ENCODE results near the gene MCF2L2. TPM values are rescaled to one million over a fixed set of nuclear protein-coding genes. Genes with fewer than 3 reads are reported as not detected.

The MCF2L2 gene
- total and polyA plus RNA-seq, 9 of the 15 experiments (the other 6 are each of a cell fraction or from before 2014, with no cell fraction given), result 0.56 to 4.2 (median 3.0) TPM

DNA sequence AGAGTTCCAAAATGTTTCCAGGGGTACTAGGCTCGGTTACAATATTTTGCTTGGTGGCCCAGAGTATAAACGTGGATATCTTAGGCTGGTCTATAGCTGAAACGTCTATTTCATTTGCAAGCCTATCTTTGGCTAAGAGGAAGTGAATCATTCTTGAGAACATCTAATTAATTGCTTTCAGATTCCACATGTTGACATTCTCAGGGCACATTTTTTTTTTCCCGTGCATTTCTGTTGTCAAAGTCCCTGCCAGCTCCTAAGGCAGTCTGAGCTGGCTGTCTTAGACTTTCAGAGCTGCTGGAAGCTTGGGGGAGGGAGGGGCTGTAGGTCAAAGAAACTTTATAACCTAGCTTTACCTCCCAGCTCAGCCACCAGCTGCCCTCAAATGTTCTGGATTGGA lies 242.7 kb downstream of the MCF2L2 start:
- no peak overlapping the region for H2AFZ ChIP-seq (ENCODE audit: low read depth, low read length)
- in situ Hi-C loops (cut with MboI) (no loop called here), intact Hi-C loops (cut with micrococcal nuclease) (loop anchor here (5.0 kb wide), 3 partner anchors 67 to 697 kb away; partner anchors contain the start of genes B3GNT5 and PARL)
- no peak for TF ChIP-seq SP1 (CRISPR knock-in tag; IDR thresholded peaks at IDR 0.05)
- TF ChIP-seq ZNF263 (CRISPR knock-in tag; IDR thresholded peaks at IDR 0.05; ENCODE audit: borderline replicate concordance), result no peak
- TF ChIP-seq, protein P1, sequence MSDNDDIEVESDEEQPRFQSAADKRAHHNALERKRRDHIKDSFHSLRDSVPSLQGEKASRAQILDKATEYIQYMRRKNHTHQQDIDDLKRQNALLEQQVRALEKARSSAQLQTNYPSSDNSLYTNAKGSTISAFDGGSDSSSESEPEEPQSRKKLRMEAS (CRISPR knock-in tag; IDR thresholded peaks at IDR 0.05), result no peak
- TF ChIP-seq ZNF699 (CRISPR knock-in tag; IDR thresholded peaks at IDR 0.05; ENCODE audit: insufficient replicate concordance), result no peak
- TF ChIP-seq ZNF668 (CRISPR knock-in tag; IDR thresholded peaks at IDR 0.05), result no peak
- no peak for TF ChIP-seq CC2D1A (IDR thresholded peaks at IDR 0.05)
- no peak for TF ChIP-seq CBFA2T2 (conservative IDR thresholded peaks at IDR 0.05)
- TF ChIP-seq PHF8 (IDR thresholded peaks at IDR 0.05; ENCODE audit: borderline replicate concordance, low read length), result no peak
- no peak for TF ChIP-seq POLR2G (IDR thresholded peaks at IDR 0.05; ENCODE audit: low read depth, low read length)
- TF ChIP-seq, protein P2, sequence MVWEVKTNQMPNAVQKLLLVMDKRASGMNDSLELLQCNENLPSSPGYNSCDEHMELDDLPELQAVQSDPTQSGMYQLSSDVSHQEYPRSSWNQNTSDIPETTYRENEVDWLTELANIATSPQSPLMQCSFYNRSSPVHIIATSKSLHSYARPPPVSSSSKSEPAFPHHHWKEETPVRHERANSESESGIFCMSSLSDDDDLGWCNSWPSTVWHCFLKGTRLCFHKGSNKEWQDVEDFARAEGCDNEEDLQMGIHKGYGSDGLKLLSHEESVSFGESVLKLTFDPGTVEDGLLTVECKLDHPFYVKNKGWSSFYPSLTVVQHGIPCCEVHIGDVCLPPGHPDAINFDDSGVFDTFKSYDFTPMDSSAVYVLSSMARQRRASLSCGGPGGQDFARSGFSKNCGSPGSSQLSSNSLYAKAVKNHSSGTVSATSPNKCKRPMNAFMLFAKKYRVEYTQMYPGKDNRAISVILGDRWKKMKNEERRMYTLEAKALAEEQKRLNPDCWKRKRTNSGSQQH (CRISPR knock-in tag; IDR thresholded peaks at IDR 0.05), result no peak
- no peak for TF ChIP-seq SAP30 (IDR thresholded peaks at IDR 0.05; ENCODE audit: borderline replicate concordance, insufficient read depth, low read depth, low read length, poor library complexity, severe bottlenecking)
- no peak for TF ChIP-seq NFRKB (IDR thresholded peaks at IDR 0.05; ENCODE audit: low read depth)
- TF ChIP-seq PRMT5 (CRISPR knock-in tag; IDR thresholded peaks at IDR 0.05), result no peak
- TF ChIP-seq GATA2 (CRISPR knock-in tag; IDR thresholded peaks at IDR 0.05), result no peak
- ATAC-seq (no peak), DNase-seq (ENCODE audit: extremely low read depth in 1 of 4, low spot score in 3 of 4) (no peak), FAIRE-seq (no peak)
- BruUV-seq (replicated peaks), result no TSS peak
- 0 out of 5 replicates have a peak, but pooled peaks cover 2 to 6% of the 10 kb centered on the region in 2 experiments for H3K4me1 ChIP-seq (replicated peaks in 1 of 2; ENCODE audit: control insufficient read depth in 2 of 2, insufficient read depth in 2 of 2, low read length in 2 of 2)
- no peak overlapping the region for H3K4me3 ChIP-seq
- no peak overlapping the region; a peak in 1 of 4 replicates for H3K9ac ChIP-seq (ENCODE audit: insufficient read depth in 1 of 2, low read depth in 2 of 2, low read length in 2 of 2)
- H3K9me3 ChIP-seq (replicated peaks; ENCODE audit: control insufficient read depth, insufficient read depth, low read depth, low read length), result no peaks in the 10 kb centered on the region
- H3K36me3 ChIP-seq (ENCODE audit: control insufficient read depth, insufficient read depth, low read length), result no peaks in the 10 kb centered on the region
- peaks cover 0 to 6% of the 10 kb centered on the region in 2 experiments; a peak in 2 of 5 replicates for H3K27me3 ChIP-seq (ENCODE audit: control insufficient read depth in 2 of 2, insufficient read depth in 2 of 2, low read length in 2 of 2)
- no peaks in the 10 kb centered on the region for H3K79me2 ChIP-seq (ENCODE audit: control insufficient read depth, insufficient read depth, low read length)
- H3K9me1 ChIP-seq (ENCODE audit: control insufficient read depth, insufficient read depth, low read length), result no peaks in the 10 kb centered on the region
- WGBS (ENCODE audit: insufficient coverage, low coverage, missing lambda C conversion rate), result 11% methylated on average over 4 of the region's 4 CpGs
- H3K4me2 ChIP-seq (ENCODE audit: insufficient read depth, low read length), result no peak overlapping the region
- no peaks in the 10 kb centered on the region for H4K20me1 ChIP-seq (replicated peaks; ENCODE audit: control insufficient read depth, insufficient read depth, low read length)
- no peak overlapping the region for H3K27ac ChIP-seq (ENCODE audit: extremely low read depth, low read depth, low read length)
- ChIA-PET CTCF (ENCODE audit: low intra/inter-chr PET ratio) (interaction anchor here (1.4 to 2.8 kb wide), 3 partner anchors 196 to 294 kb away, joined by 4 to 61 read pairs (median 39); no protein-coding TSS in a partner anchor), POLR2A (interaction anchor here (0.6 to 1.1 kb wide), 5 partner anchors 184 to 1102 kb away, joined by 3 read pairs; no protein-coding TSS in a partner anchor)
